Posterior vena cava (tissue), 2 donors: Measurements from ENCODE around the gene TRIM24. TPM values are rescaled to one million over a fixed set of nuclear protein-coding genes. Genes with fewer than 3 reads are reported as not detected.
A peak's percentile ranks its signal among the peaks of the same experiment; 100 is the strongest.
"Not testable (repeated sequence)": the region's sequence is repeated elsewhere in the genome, so short reads cannot be mapped to it uniquely, and the experiment has no call there.

Experiments
- DNase-seq: peaks from one replicate; pipeline ENCODE4 v3.0.0-alpha.2; 2020; ENCODE audit warnings: low spot score
- intact Hi-C, 2 donors: fragments of 100-400 bp; cut with DNase I; formaldehyde crosslinking; loops; one replicate each; pipeline versions ENCODE4 v1.14.1 to v1.14.2; 2022 to 2023
- total RNA-seq, 2 donors: library from RNA; stranded (reverse); fragmentation: NEBNext Ultra II Directional; extraction: Animal tissue kit (Norgen Biotek cat#: 25700); gene quantifications; one replicate each; pipeline ENCODE4 v1.2.1, GENCODE V29; 2021
- donor health status: DM: yes; HTN: yes; CAD: no.
- donor health status: DM: yes; HTN: yes; CAD: no.

The TRIM24 gene
- total RNA-seq, 2 donors from 2014 or later = 10.0 to 11.7 TPM

- intact Hi-C loops = no loop called here
- no peak for DNase-seq
Observed at GRCh38 chr7:138458576-138459412, 1.3 kb upstream of the TRIM24 start.

- intact Hi-C loops = no loop called here
- DNase-seq = peak; percentile 99
Observed at GRCh38 chr7:138459413-138460175, 465 bp upstream of the TRIM24 start.

- intact Hi-C loops = no loop called here
Observed at GRCh38 chr7:138460649-138461607, 869 bp downstream of the TRIM24 start.

GRCh38 chr7:138463291-138463618, 3.2 kb downstream of the TRIM24 start:
- intact Hi-C loops, DNase-seq: not testable (repeated sequence)

More at GRCh38 chr7:138460649-138461607, 869 bp downstream of the TRIM24 start:
- peak; percentile 87 for DNase-seq

- DNase-seq = no peak
- intact Hi-C loops = no loop called here
Observed at GRCh38 chr7:138465046-138465445, 5.0 kb downstream of the TRIM24 start.

- intact Hi-C loops, DNase-seq: not testable (repeated sequence)
Observed at GRCh38 chr7:138466069-138466756, 6.2 kb downstream of the TRIM24 start.

GRCh38 chr7:138468244-138469123, 8.4 kb downstream of the TRIM24 start:
- no peak for DNase-seq
- intact Hi-C loops = no loop called here

- DNase-seq = no peak
- intact Hi-C loops = loop anchor here in 1 of 2 donors (10.0 kb wide), 1 partner anchor 646 kb away; no protein-coding TSS in a partner anchor
Observed at GRCh38 chr7:138470391-138471157, 10.5 kb downstream of the TRIM24 start.

- no peak for DNase-seq
- intact Hi-C loops = loop anchor here in 1 of 2 donors (10.0 kb wide), 1 partner anchor 648 kb away; no protein-coding TSS in a partner anchor
Observed at GRCh38 chr7:138472292-138473079, 12.4 kb downstream of the TRIM24 start.

GRCh38 chr7:138475377-138475776, 15.3 kb downstream of the TRIM24 start:
- intact Hi-C loops = loop anchor here in 1 of 2 donors (10.0 kb wide), 1 partner anchor 651 kb away; no protein-coding TSS in a partner anchor

GRCh38 chr7:138477081-138477578, 17.1 kb downstream of the TRIM24 start:
- intact Hi-C loops = loop anchor here in 1 of 2 donors (10.0 kb wide), 1 partner anchor 652 kb away; no protein-coding TSS in a partner anchor
- no peak for DNase-seq

More at GRCh38 chr7:138475377-138475776, 15.3 kb downstream of the TRIM24 start:
- DNase-seq = no peak

- intact Hi-C loops = loop anchor here in 1 of 2 donors (10.0 kb wide), 1 partner anchor 653 kb away; no protein-coding TSS in a partner anchor
- DNase-seq = no peak
Observed at GRCh38 chr7:138477581-138477980, 17.5 kb downstream of the TRIM24 start.

GRCh38 chr7:138478499-138478908, 18.4 kb downstream of the TRIM24 start:
- DNase-seq = no peak
- intact Hi-C loops = loop anchor here in 1 of 2 donors (10.0 kb wide), 1 partner anchor 654 kb away; no protein-coding TSS in a partner anchor

GRCh38 chr7:138480527-138480926, 20.5 kb downstream of the TRIM24 start:
- intact Hi-C loops = no loop called here

More at GRCh38 chr7:138480527-138480926, 20.5 kb downstream of the TRIM24 start:
- DNase-seq = no peak
